Adrenal gland (tissue), 5 donors: ENCODE results near the gene CASKIN2.

Experiments used
- CTCF ChIP-seq, 6 experiments: fragments of 450-650 bp in 4 of 6; fragments of 200-600 bp in 2 of 6; sonication (generic) in 1 of 6; IDR thresholded peaks; 1 replicate in 5 of 6; 2 replicates in 1 of 6; pipeline versions ENCODE4 v1.5.1 to v1.8.0; 2016 to 2021; ENCODE audit warnings: antibody characterized with exemption in 6 of 6, mild to moderate bottlenecking in 2 of 6, moderate library complexity in 1 of 6
- POLR2A ChIP-seq, 2 donors: fragments of 450-650 bp; IDR thresholded peaks; one replicate each; pipeline ENCODE4 v1.6.1; 2017; ENCODE audit warnings: antibody characterized with exemption in 2 of 2, mild to moderate bottlenecking in 2 of 2, moderate library complexity in 1 of 2
- donor health status: DM: no; HTN: no; CAD: no.

GRCh38 chr17:75490953-75491649, 24.2 kb downstream of the CASKIN2 start:
- TF ChIP-seq CTCF (IDR thresholded peaks at IDR 0.05) (no peak), POLR2A (IDR thresholded peaks at IDR 0.05) (no peak)
